Gastroesophageal sphincter (tissue), 3 donors: ENCODE measurements around the gene KIAA1217.

Experiments
- CTCF ChIP-seq, 4 experiments: fragments of 200-600 bp in 2 of 4; fragments of 450-650 bp in 2 of 4; sonication (generic) in 1 of 4; IDR thresholded peaks; one replicate each; pipeline ENCODE4 v1.5.1; 2017 to 2019; ENCODE audit warnings: antibody characterized with exemption in 4 of 4, mild to moderate bottlenecking in 2 of 4, moderate library complexity in 2 of 4
- POLR2A ChIP-seq, 2 donors: fragments of 450-650 bp; IDR thresholded peaks; one replicate each; pipeline ENCODE4 v1.6.1; 2017; ENCODE audit warnings: antibody characterized with exemption in 2 of 2, mild to moderate bottlenecking in 2 of 2, moderate library complexity in 1 of 2
- POLR2AphosphoS5 ChIP-seq: sonication (generic); formaldehyde crosslinking; IDR thresholded peaks from one replicate; pipeline ENCODE4 v1.6.1; 2017; ENCODE audit warnings: antibody characterized with exemption

- TF ChIP-seq POLR2AphosphoS5, result no peak
- TF ChIP-seq CTCF (IDR thresholded peaks at IDR 0.05), result no peak
- TF ChIP-seq POLR2A (IDR thresholded peaks at IDR 0.05), result no peak
These were observed 98.2 kb downstream of the KIAA1217 start for GRCh38 chr10:24307116-24307515.
